Vagina (tissue), 2 donors: Measurements from ENCODE around the gene CIDEB.

ENCODE experiments used
- POLR2A ChIP-seq, 2 donors: fragments of 450-650 bp; IDR thresholded peaks; one replicate each; pipeline ENCODE4 v1.6.1; 2017; ENCODE audit warnings: antibody characterized with exemption in 2 of 2, mild to moderate bottlenecking in 2 of 2, moderate library complexity in 2 of 2
- POLR2AphosphoS5 ChIP-seq, 2 donors: sonication (generic); formaldehyde crosslinking; IDR thresholded peaks; one replicate each; pipeline ENCODE4 v1.9.0; 2017; ENCODE audit warnings: antibody characterized with exemption in 2 of 2, mild to moderate bottlenecking in 2 of 2, low read depth in 1 of 2; ENCODE audit not compliant: insufficient read depth in 1 of 2
- TF ChIP-seq, protein P1 (sequence below), 3 experiments: fragments of 450-650 bp in 2 of 3; fragments of 200-600 bp in 1 of 3; sonication (generic) in 1 of 3; IDR thresholded peaks; one replicate each; pipeline ENCODE4 v1.5.1; 2017 to 2019; ENCODE audit warnings: antibody characterized with exemption in 3 of 3, mild to moderate bottlenecking in 2 of 3, moderate library complexity in 2 of 3

DNA sequence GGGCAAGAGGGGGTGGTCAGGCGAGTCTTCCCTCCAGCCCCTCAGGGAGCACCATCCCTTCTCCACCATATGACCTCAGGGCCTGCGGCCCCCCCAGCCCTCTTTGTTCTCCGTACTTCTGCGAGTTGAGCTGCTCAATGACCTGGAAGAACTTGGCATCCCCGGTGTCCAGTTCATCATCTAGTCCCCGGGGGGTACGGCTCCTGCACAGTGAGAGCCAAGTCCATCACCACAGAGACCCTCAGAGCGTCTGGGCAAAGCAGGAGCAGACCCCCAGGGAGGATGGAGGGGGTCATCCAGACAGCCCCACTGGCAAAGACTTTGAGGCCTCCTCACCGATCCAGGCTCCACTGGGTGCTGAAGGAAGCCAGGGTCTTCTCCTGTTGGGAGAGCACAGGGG lies 18.2 kb upstream of the CIDEB start:
- TF ChIP-seq, protein P1, sequence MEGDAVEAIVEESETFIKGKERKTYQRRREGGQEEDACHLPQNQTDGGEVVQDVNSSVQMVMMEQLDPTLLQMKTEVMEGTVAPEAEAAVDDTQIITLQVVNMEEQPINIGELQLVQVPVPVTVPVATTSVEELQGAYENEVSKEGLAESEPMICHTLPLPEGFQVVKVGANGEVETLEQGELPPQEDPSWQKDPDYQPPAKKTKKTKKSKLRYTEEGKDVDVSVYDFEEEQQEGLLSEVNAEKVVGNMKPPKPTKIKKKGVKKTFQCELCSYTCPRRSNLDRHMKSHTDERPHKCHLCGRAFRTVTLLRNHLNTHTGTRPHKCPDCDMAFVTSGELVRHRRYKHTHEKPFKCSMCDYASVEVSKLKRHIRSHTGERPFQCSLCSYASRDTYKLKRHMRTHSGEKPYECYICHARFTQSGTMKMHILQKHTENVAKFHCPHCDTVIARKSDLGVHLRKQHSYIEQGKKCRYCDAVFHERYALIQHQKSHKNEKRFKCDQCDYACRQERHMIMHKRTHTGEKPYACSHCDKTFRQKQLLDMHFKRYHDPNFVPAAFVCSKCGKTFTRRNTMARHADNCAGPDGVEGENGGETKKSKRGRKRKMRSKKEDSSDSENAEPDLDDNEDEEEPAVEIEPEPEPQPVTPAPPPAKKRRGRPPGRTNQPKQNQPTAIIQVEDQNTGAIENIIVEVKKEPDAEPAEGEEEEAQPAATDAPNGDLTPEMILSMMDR (IDR thresholded peaks at IDR 0.05), result no peak
- TF ChIP-seq POLR2A (IDR thresholded peaks at IDR 0.05) (no peak), POLR2AphosphoS5 (IDR thresholded peaks at IDR 0.05; ENCODE audit: insufficient read depth in 1 of 2, low read depth in 1 of 2) (no peak)
